Uterus (tissue), 2 donors: ENCODE measurements around the gene LCN1.

ENCODE experiments used
- POLR2A ChIP-seq, 2 donors: fragments of 450-650 bp; IDR thresholded peaks; one replicate each; pipeline ENCODE4 v1.6.1; 2016; ENCODE audit warnings: antibody characterized with exemption in 2 of 2, mild to moderate bottlenecking in 1 of 2, moderate library complexity in 1 of 2
- TF ChIP-seq, protein P1 (sequence below), 4 experiments: fragments of 200-600 bp in 2 of 4; fragments of 450-650 bp in 2 of 4; sonication (generic) in 2 of 4; IDR thresholded peaks; one replicate each; pipeline ENCODE4 v1.5.1; 2016 to 2019; ENCODE audit warnings: antibody characterized with exemption in 4 of 4, mild to moderate bottlenecking in 2 of 4, moderate library complexity in 1 of 4

DNA sequence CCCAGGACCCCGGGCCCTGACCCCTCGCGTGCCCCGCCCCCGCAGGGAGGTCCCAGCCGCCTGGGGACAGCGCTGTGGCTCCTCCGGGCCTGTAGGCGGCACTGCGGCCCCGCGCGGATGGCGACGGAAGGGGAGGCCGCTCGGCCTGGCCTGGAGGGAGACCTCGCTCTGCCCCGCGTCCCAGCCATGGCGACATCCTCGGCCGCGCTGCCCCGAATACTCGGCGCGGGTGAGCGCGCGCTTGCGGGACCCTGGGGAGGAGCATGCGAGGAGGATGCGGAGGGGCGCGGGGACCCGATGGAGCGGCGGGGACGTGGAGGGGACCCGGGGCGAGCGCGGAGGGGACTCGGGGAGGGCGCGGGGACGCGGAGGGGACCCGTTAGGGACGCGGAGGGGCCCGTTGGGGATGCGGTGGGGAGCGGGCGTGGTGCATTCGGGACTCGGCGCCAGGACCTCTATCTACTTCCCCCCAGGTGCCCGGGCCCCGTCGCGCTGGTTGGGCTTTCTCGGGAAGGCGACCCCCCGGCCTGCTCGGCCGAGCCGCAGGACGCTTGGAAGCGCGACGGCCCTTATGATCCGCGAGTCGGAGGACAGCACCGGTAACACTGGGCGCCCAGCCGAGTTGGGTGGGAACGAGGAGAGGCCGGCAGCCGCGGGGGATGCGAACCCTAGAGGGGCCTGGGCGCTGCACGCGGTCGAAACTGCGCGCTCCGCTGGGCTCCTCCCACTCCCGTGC is 20.5 kb upstream of the LCN1 start, which contains the start of gene MRPS2:
- TF ChIP-seq, protein P1, sequence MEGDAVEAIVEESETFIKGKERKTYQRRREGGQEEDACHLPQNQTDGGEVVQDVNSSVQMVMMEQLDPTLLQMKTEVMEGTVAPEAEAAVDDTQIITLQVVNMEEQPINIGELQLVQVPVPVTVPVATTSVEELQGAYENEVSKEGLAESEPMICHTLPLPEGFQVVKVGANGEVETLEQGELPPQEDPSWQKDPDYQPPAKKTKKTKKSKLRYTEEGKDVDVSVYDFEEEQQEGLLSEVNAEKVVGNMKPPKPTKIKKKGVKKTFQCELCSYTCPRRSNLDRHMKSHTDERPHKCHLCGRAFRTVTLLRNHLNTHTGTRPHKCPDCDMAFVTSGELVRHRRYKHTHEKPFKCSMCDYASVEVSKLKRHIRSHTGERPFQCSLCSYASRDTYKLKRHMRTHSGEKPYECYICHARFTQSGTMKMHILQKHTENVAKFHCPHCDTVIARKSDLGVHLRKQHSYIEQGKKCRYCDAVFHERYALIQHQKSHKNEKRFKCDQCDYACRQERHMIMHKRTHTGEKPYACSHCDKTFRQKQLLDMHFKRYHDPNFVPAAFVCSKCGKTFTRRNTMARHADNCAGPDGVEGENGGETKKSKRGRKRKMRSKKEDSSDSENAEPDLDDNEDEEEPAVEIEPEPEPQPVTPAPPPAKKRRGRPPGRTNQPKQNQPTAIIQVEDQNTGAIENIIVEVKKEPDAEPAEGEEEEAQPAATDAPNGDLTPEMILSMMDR (IDR thresholded peaks at IDR 0.05) = peak; percentile 89 to 97 (median 92)
- TF ChIP-seq POLR2A (IDR thresholded peaks at IDR 0.05) = peak in 1 of 2 donors; percentile 44
